Pancreas (tissue), 10 donors: ENCODE measurements around the gene C3orf20. TPM values are rescaled to one million over a fixed set of nuclear protein-coding genes. Genes with fewer than 3 reads are reported as not detected.

ENCODE experiments used
- ATAC-seq, 4 donors: fragments of 200-7000 bp; cut with Tn5 transposase; one replicate each; pipeline versions ENCODE4 v1.8.0 to v1.9.1; 2020; ENCODE audit warnings: mild to moderate bottlenecking in 4 of 4, moderate library complexity in 4 of 4
- DNase-seq, 6 donors: peaks; one replicate each; pipeline ENCODE4 v3.0.0-alpha.2; 2020
- FAIRE-seq: peaks from 2 replicates; lab custom pipeline; 2012; peaks lifted over from hg19 to GRCh38; lab: Jason Lieb, UNC
- H3K27ac ChIP-seq, 4 donors: fragments of 200-600 bp; sonication (generic); 1 replicate in 3 of 4; 2 replicates in 1 of 4; pipeline versions ENCODE4 v1.5.0 to v1.8.0; 2020
- H3K27me3 ChIP-seq, 4 donors: fragments of 200-600 bp; one replicate each; pipeline ENCODE4 v1.8.0; 2021
- H3K36me3 ChIP-seq, 3 donors: fragments of 200-600 bp; sonication (generic) in 1 of 3; one replicate each; pipeline versions ENCODE4 v1.5.0 to v1.8.0; 2020 to 2021
- H3K4me1 ChIP-seq, 3 donors: fragments of 200-600 bp; one replicate each; pipeline ENCODE4 v1.8.0; 2021
- H3K4me3 ChIP-seq, 4 donors: fragments of 200-600 bp; sonication (generic) in 2 of 4; one replicate each; pipeline versions ENCODE4 v1.5.0 to v1.8.0; 2020 to 2021
- H3K9me3 ChIP-seq, 4 donors: fragments of 200-600 bp; one replicate each; pipeline ENCODE4 v1.8.0; 2021
- WGBS, 2 donors: extraction: QIAGEN DNeasy Blood & Tissue Kit; methylation state at CpG; one replicate each; pipeline ENCODE4 v1.1.7; 2013; 5-methylcytosine and 5-hydroxymethylcytosine counted together
- intact Hi-C, 3 donors: fragments of 100-400 bp; cut with DNase I; formaldehyde crosslinking; loops; one replicate each; pipeline versions ENCODE4 v1.11.1 to v1.14.2; 2022
- polyA plus RNA-seq, 2 donors: library from polyadenylated mRNA; stranded (reverse); fragments of 200-250 nt; gene quantifications; one replicate each; pipeline ENCODE4 v1.2.3, GENCODE V29; 2013
- total RNA-seq, 6 donors: library from RNA; stranded (reverse); fragmentation: NEBNext Ultra II Directional in 4 of 6; extraction: Animal tissue kit (Norgen Biotek cat#: 25700) in 4 of 6; gene quantifications; one replicate each; pipeline versions ENCODE4 v1.2.1 to v1.2.4, GENCODE V29; 2021 to 2023
- TF ChIP-seq, protein P1 (sequence below), 4 donors: fragments of 200-600 bp; sonication (generic) in 3 of 4; IDR thresholded peaks; one replicate each; pipeline versions ENCODE4 v1.5.0 to v1.8.0; 2021; ENCODE audit warnings: antibody characterized with exemption in 4 of 4
- donor health status: healthy with polysubstance abuse.
- donor health status: DM: no; HTN: no; CAD: no; lungs with moderate emphysema.
- donor health status: DM: no; HTN: no; CAD: no.
- donor health status: control.
- donor health status: control.
- donor health status: Bipolar disorder and iron deficiency.
- donor health status: DM: yes; HTN: yes; CAD: no.
- donor health status: DM: no; HTN: no; CAD: no.
- donor health status: DM: no; HTN: no; CAD: no.
- donor health status: DM: yes; HTN: yes; CAD: no.

The C3orf20 gene
- total and polyA plus RNA-seq, 8 donors, result 0.02 to 0.12 (median 0.06) TPM; not detected in 3

DNA sequence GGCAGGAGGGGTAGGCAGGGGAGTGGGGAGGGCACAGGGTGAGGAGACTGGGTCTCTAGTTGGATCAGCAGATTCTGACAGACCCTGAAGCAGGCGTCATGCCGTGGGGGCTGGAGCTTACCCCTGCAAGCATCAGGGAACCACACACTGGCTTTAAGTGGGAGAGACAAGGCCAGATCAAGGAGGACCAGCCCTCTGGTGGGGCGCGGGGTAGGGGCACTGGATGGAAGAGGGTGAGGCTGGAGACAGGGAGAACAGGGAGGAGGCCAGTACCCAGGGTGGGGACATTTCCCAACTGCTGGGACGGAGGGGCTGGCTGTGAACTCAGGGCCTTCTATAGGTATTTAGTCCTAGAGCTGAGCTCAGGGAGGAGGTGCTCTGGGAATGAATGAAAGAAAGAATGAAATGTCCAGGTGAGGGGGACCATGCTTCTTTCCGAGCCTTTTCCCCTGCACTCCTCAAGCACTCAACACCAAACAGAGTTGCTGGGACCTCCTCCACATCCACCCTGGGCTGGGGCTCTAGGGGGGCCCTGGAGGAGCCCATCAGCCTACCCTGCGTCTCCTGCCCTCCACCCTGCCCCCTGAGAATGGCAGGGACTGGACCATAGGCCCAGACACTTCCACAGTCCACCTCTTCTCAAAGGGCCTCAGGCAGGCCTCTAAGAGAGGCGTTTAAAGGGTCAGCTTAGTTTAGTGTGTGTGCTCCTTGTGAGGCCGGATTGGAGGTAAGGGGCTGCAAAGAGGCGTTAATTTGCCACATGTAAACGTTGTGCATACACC is 94.8 kb downstream of the C3orf20 start:
- DNase-seq (no peak), ATAC-seq (no peak), FAIRE-seq (no peak)
- Histone ChIP-seq H3K27ac (no peak overlapping the region), H3K9me3 (no peaks in the 10 kb centered on the region), H3K4me3 (no peak overlapping the region), H3K27me3 (no peaks in the 10 kb centered on the region), H3K36me3 (no peaks in the 10 kb centered on the region), H3K4me1 (no peaks in the 10 kb centered on the region)
- TF ChIP-seq, protein P1, sequence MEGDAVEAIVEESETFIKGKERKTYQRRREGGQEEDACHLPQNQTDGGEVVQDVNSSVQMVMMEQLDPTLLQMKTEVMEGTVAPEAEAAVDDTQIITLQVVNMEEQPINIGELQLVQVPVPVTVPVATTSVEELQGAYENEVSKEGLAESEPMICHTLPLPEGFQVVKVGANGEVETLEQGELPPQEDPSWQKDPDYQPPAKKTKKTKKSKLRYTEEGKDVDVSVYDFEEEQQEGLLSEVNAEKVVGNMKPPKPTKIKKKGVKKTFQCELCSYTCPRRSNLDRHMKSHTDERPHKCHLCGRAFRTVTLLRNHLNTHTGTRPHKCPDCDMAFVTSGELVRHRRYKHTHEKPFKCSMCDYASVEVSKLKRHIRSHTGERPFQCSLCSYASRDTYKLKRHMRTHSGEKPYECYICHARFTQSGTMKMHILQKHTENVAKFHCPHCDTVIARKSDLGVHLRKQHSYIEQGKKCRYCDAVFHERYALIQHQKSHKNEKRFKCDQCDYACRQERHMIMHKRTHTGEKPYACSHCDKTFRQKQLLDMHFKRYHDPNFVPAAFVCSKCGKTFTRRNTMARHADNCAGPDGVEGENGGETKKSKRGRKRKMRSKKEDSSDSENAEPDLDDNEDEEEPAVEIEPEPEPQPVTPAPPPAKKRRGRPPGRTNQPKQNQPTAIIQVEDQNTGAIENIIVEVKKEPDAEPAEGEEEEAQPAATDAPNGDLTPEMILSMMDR (IDR thresholded peaks at IDR 0.05), result no peak
- WGBS, 2 donors, result 82 to 87% methylated on average over 10 to 11 of the region's 11 CpGs
- intact Hi-C loops, result no loop called here

DNA sequence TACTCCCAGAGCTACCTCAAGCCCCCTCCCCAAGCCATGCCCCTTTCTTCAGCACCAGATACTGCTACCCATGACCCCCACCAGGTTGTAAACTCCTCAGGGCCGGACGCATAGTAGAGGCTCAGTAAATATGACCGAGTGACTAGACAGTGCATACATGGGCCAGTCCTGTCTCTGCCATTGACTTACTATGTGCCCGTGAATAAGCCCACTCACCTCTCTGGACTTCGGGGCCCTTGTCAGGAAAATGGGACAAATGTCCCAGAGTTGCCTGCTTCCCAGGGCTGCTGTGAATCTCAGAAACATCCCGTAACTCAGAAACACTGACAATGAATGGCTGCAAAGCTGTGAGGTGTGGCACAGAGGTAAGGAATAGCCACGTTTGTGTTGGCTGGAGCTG is 95.7 kb downstream of the C3orf20 start:
- H3K27me3 ChIP-seq, result no peaks in the 10 kb centered on the region
- H3K4me1 ChIP-seq, result no peaks in the 10 kb centered on the region
- H3K9me3 ChIP-seq, result no peaks in the 10 kb centered on the region
- 81 to 85% methylated on average over 7 of the region's 7 CpGs for WGBS, 2 donors
- no peak for DNase-seq
- ATAC-seq, result no peak
- TF ChIP-seq, protein P1 (IDR thresholded peaks at IDR 0.05), result no peak
- no peak for FAIRE-seq
- H3K36me3 ChIP-seq, result no peaks in the 10 kb centered on the region
- intact Hi-C loops, result no loop called here
- no peak overlapping the region for H3K27ac ChIP-seq
- no peak overlapping the region for H3K4me3 ChIP-seq

GRCh38 chr3:14771593-14772497 is 96.9 kb downstream of the C3orf20 start:
- TF ChIP-seq, protein P1 (IDR thresholded peaks at IDR 0.05), result no peak
- intact Hi-C loops, result no loop called here

GRCh38 chr3:14772533-14773138 is 97.7 kb downstream of the C3orf20 start:
- Histone ChIP-seq H3K9me3 (no peaks in the 10 kb centered on the region), H3K27ac (no peak overlapping the region), H3K4me1 (no peaks in the 10 kb centered on the region), H3K36me3 (no peaks in the 10 kb centered on the region), H3K27me3 (no peaks in the 10 kb centered on the region), H3K4me3 (no peak overlapping the region)
- FAIRE-seq, result no peak
- TF ChIP-seq, protein P1 (IDR thresholded peaks at IDR 0.05), result no peak
- ATAC-seq, result no peak
- WGBS, 2 donors, result 84 to 86% methylated on average over 16 of the region's 16 CpGs
- DNase-seq, result no peak
- intact Hi-C loops, result no loop called here

More at GRCh38 chr3:14771593-14772497, 96.9 kb downstream of the C3orf20 start:
- FAIRE-seq, result no peak
- Histone ChIP-seq H3K4me3 (no peak overlapping the region), H3K4me1 (no peaks in the 10 kb centered on the region), H3K36me3 (no peaks in the 10 kb centered on the region), H3K27me3 (no peaks in the 10 kb centered on the region), H3K9me3 (no peaks in the 10 kb centered on the region), H3K27ac (no peak overlapping the region)
- peak in 4 of 6 donors; percentile 33 to 67 (median 49) for DNase-seq
- 74 to 80% methylated on average over 18 of the region's 18 CpGs for WGBS, 2 donors
- peak in 3 of 4 donors; percentile 27 to 89 (median 35) for ATAC-seq
